Neural crest cell (in vitro differentiated cells): ENCODE data around the gene CNN3. TPM values are rescaled to one million over a fixed set of nuclear protein-coding genes. Genes with fewer than 3 reads are reported as not detected.

Experiments used
- DNase-seq: peaks from one replicate; pipeline ENCODE4 v3.0.0; 2021; ENCODE audit warnings: low read depth, mixed read lengths, low spot score
- H3K27ac Mint-ChIP-seq: one replicate; pipeline ENCODE4 v1.8.0; 2021; ENCODE audit warnings: mild to moderate bottlenecking, mixed read lengths; ENCODE audit not compliant: unreplicated experiment
- H3K27me3 Mint-ChIP-seq: 2 replicates; pipeline ENCODE4 v1.8.0; 2021; ENCODE audit warnings: low read depth, mild to moderate bottlenecking, mixed read lengths
- H3K36me3 Mint-ChIP-seq: 2 replicates; pipeline ENCODE4 v1.8.0; 2021; ENCODE audit warnings: low read depth, mild to moderate bottlenecking, mixed read lengths
- H3K4me1 Mint-ChIP-seq: 2 replicates; pipeline ENCODE4 v1.8.0; 2021; ENCODE audit warnings: mixed read lengths
- H3K4me3 Mint-ChIP-seq: one replicate; pipeline ENCODE4 v1.8.0; 2021; ENCODE audit warnings: mild to moderate bottlenecking, mixed read lengths
- H3K9me3 Mint-ChIP-seq: 2 replicates; pipeline ENCODE4 v1.8.0; 2021; ENCODE audit warnings: mixed read lengths
- total RNA-seq: library from RNA; stranded (reverse); gene quantifications from 2 replicates; pipeline ENCODE4 v1.2.1, GENCODE V29; 2021
- TF ChIP-seq, protein P1 (sequence below): fragments of 200-600 bp; sonication (generic); conservative IDR thresholded peaks from 2 replicates; pipeline ENCODE4 v1.5.0; 2021; ENCODE audit warnings: antibody characterized with exemption, mild to moderate bottlenecking

CNN3 gene
- total RNA-seq, 1 donor from 2014 or later, result 322 TPM

DNA sequence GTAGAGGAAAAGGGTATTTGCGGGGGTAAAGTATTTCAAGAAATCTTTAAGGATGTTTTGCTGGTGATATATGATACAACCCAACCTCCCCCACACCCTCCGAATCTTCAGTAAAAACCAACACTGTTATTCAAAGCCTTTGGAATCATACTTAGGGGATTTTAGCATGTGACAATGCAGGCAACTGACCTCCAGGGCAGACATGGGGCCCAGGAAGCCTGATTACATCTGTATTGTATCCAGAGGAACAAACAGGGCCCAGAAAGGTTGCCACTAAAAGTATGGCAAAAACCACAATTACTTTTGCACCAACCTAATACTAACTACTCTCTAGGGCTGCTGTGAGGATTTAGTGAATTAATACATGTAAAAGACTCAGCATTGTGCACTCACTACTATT lies 43.9 kb upstream of the CNN3 start:
- Mint-ChIP-seq H3K27me3 (no peaks in the 10 kb centered on the region), H3K36me3 (peaks cover 4% of the 10 kb centered on the region), H3K4me3 (no peak overlapping the region), H3K9me3 (peaks cover 4% of the 10 kb centered on the region), H3K27ac (no peak overlapping the region), H3K4me1 (peaks cover 37% of the 10 kb centered on the region)
- no peak for DNase-seq
- TF ChIP-seq, protein P1, sequence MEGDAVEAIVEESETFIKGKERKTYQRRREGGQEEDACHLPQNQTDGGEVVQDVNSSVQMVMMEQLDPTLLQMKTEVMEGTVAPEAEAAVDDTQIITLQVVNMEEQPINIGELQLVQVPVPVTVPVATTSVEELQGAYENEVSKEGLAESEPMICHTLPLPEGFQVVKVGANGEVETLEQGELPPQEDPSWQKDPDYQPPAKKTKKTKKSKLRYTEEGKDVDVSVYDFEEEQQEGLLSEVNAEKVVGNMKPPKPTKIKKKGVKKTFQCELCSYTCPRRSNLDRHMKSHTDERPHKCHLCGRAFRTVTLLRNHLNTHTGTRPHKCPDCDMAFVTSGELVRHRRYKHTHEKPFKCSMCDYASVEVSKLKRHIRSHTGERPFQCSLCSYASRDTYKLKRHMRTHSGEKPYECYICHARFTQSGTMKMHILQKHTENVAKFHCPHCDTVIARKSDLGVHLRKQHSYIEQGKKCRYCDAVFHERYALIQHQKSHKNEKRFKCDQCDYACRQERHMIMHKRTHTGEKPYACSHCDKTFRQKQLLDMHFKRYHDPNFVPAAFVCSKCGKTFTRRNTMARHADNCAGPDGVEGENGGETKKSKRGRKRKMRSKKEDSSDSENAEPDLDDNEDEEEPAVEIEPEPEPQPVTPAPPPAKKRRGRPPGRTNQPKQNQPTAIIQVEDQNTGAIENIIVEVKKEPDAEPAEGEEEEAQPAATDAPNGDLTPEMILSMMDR, result no peak

DNA sequence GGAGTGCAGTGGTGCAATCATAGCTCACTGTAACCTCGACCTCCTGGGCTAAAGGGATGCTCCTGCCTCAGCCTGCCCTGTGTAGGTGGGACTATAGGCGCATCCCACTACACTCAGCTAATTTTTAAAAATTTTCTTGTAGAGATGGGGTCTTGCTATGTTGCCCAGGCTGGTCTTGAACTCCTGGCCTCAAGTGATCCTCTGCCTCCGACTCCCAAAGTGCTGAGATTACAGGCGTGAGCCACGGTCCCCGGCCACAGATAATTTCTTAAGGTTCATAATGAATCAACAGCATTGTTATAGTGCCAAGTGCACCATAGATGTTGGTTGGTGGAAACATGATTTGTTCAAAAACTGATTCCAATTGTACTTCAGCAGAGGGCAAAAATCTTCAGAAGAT lies 42.2 kb upstream of the CNN3 start:
- DNase-seq, result no peak
- TF ChIP-seq, protein P1, result no peak
- Mint-ChIP-seq H3K4me1 (peaks cover 41% of the 10 kb centered on the region), H3K27me3 (no peaks in the 10 kb centered on the region), H3K9me3 (no peaks in the 10 kb centered on the region), H3K36me3 (no peaks in the 10 kb centered on the region), H3K4me3 (no peak overlapping the region), H3K27ac (no peak overlapping the region)

DNA sequence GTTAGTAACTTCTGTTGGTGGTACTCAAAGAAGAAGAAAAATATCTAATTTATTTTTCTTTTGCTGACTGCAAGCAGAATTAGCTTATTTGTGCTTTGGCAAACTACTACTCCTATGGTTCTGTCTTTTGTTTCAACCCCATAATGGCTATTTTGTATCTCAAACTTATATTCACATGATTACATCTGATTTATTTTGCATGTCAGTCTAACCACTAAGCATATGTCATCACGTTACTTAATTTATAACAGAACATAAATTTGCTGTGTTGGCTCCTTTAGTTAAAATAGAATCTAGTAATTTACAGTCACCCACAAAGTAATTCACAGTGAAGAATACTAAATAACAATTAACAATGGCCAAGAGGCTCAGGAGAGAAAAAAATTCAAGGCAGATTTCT lies 39.1 kb upstream of the CNN3 start:
- H3K27me3 Mint-ChIP-seq, result no peaks in the 10 kb centered on the region
- H3K27ac Mint-ChIP-seq, result no peak overlapping the region
- H3K36me3 Mint-ChIP-seq, result no peaks in the 10 kb centered on the region
- H3K4me1 Mint-ChIP-seq, result peaks cover 40% of the 10 kb centered on the region
- DNase-seq, result no peak
- H3K9me3 Mint-ChIP-seq, result no peaks in the 10 kb centered on the region
- H3K4me3 Mint-ChIP-seq, result no peak overlapping the region
- TF ChIP-seq, protein P1, result no peak

- H3K36me3 Mint-ChIP-seq, result no peaks in the 10 kb centered on the region
Observed at GRCh38 chr1:94963864-94964263, 37.0 kb upstream of the CNN3 start.

DNA sequence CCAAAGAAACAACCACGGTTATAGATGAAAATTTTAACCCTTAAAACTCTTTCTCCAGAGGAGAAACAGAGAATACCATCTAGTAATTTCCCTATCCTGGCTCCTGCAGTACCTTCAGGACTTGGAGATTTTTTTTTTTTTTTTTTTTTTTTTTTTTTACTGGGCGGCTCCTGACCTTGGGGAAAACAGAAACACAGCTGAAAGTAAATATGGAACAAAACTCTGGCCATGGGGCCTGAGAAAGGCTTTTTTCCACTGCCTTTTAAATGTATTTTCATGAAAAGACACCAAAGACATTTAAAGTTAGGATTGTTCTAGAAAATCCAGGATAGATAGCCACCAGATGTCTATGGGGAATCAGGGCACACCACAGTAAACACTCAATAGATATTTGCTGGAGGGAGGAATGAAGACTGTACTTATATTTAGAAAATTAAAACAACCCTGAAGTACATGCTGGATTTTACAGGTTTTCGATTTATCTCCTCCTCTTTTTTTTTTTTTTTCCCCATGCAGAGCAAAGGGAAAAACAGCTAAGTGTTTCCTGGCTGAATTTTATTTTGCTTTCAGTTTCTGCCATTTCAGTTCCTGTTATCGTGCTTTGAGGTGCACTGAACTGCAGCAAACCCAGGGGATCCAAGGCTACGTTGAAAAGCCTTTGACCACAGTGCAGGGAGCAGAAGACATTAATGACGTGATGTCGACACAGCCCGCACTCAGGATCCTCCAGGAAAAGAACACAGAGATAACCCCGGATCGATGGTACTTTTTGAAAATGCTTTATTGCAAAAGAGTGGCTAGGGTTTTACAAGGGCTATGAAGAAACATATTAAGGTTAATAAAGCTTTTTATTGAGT lies 35.7 kb upstream of the CNN3 start:
- Mint-ChIP-seq H3K27ac (no peak overlapping the region), H3K27me3 (no peaks in the 10 kb centered on the region), H3K36me3 (no peaks in the 10 kb centered on the region), H3K4me1 (peaks cover 19% of the 10 kb centered on the region), H3K4me3 (no peak overlapping the region), H3K9me3 (no peaks in the 10 kb centered on the region)
- TF ChIP-seq, protein P1, result no peak
- DNase-seq, result no peak

More at GRCh38 chr1:94963864-94964263, 37.0 kb upstream of the CNN3 start:
- TF ChIP-seq, protein P1, result no peak
- H3K27me3 Mint-ChIP-seq, result no peaks in the 10 kb centered on the region
- no peak overlapping the region for H3K4me3 Mint-ChIP-seq
- H3K27ac Mint-ChIP-seq, result no peak overlapping the region
- no peak for DNase-seq
- H3K4me1 Mint-ChIP-seq, result peaks cover 28% of the 10 kb centered on the region
- no peaks in the 10 kb centered on the region for H3K9me3 Mint-ChIP-seq
